GM21423 (cell line): ENCODE measurements around the gene CPNE8.

ENCODE experiments used
- ATAC-seq: cut with Tn5 transposase; IDR thresholded peaks from one replicate; pipeline ENCODE4 v1.9.1; 2021; ENCODE audit warnings: mild to moderate bottlenecking, moderate library complexity; ENCODE audit not compliant: unreplicated experiment

The CPNE8 gene

DNA sequence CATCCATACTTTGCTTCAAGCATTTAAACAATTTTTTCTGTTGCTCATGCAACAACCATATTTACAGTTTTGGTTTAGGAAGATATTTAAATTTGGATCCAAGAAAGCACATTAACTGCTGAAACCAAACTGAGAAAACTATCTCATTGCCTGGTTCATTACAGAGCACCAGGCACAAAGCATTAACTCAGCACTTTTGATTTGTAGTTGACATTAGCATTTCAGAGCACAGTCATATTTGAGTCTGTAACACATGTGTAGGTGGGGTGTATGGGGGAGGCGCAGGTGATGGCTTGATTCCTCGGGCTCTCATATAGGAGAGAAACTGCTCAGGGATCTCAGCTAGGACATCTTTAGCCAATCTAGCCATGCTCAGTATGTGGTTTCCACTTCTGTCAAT lies 251.7 kb downstream of the CPNE8 start:
- ATAC-seq, result no peak

DNA sequence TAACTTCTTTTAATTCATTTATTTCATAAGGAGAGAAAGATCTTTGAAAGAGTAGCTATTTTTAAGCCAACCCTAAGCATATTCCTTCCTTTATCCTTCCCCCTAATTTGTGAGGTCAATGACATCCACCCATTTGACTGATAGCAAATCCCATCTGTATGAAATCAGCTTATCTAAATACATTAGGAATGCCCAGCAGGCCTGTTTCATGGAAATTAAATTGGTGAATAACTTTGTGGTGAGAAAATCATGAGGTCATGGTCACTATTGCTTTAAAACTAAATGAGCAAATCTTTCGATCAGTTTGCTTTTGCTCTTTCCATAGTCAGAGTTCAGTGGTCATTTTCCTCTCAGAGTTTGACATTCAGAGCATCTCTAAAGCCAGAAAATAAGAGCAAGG lies 256.6 kb downstream of the CPNE8 start:
- ATAC-seq, result no peak

DNA sequence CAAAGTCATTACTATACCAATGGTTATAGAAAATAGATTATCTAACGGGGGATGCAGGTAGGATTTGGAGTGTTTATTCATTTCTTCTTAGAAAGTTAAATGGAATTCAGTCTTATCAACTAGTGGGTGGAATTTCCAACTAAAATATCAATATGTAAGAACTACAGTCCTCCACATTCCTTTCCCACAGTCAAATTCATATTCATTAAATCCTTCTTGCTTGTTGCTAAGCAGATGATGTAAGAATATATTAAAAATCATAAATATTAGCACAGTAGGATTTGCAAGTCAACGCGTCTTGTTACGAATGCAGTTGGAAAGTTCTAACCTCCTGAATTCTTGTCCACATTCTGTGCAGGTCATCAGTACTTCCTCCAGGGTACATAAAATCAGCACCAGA lies 259.2 kb downstream of the CPNE8 start:
- no peak for ATAC-seq

DNA sequence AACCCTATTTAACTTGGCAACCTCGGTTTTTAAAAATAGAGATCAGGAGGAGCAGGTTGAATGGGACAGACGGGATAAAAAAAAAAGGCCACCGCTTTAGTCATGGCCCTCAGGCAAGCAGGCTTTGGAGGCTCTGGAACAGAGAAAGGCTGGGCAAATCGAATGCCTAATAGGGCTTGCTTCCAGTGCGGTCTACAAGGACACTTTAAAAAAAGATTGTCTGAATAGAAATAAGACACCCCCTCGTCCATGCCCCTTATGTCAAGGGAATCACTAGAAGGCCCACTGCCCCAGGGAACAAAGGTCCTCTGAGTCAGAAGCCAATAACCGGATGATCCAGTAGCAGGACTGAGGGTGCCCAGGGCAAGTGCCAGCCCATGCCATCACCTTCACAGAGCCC lies 265.8 kb downstream of the CPNE8 start:
- no peak for ATAC-seq

DNA sequence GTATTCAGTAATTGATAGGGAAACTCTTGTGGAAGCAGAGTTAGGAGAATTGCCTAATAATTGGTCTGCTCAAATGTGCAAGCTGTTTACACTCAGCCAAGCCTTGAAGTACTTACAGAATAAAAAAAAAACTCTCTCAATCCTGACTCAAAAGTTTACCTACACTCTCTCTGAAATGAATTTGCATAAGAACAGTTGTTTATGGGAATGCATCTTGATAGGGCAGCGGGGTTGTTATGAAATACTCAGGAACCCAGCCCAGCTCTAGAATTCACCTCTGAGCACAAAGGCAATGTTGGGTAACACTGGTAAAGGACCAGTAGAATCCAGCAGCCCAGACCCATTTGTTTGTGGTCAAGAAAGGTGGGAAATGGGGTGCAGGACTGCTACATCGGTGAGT lies 267.0 kb downstream of the CPNE8 start:
- ATAC-seq, result no peak

DNA sequence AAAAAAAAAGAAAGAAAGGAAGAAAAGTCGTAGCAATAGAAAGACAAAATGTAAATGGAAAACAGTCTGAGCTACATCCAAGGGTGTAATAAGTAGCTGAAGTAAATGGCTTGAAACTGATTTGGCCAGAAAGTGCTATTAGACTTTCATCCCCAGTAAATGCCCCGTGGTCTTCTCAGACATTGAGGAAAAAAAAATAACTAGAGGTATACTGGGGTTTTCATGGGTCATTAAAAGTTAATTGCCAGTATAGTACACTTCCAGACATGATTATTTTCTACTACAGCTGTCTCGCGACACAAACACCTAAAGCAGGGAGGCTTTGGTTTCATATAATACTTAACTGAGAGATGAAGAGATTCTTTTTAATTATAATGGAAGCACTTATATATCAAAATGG lies 271.9 kb downstream of the CPNE8 start:
- ATAC-seq, result no peak

DNA sequence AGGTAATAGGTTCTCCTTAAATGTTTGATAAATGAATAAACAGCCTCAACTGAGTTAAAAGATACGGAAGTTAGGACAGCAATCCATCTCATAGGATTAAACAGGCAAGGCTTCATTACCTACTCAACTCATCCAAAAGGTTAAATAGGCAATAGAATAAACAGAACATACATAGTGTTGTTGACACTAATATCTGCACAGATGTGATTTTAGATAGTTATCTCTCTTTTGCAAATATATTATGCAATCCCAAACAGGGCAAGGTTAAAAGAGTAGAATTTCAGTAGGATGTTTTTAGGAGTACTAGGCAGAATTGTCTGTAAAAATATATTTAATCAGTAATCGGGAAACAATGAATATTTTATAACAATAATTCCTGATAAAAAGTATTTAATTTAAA lies 276.3 kb downstream of the CPNE8 start:
- ATAC-seq, result no peak

DNA sequence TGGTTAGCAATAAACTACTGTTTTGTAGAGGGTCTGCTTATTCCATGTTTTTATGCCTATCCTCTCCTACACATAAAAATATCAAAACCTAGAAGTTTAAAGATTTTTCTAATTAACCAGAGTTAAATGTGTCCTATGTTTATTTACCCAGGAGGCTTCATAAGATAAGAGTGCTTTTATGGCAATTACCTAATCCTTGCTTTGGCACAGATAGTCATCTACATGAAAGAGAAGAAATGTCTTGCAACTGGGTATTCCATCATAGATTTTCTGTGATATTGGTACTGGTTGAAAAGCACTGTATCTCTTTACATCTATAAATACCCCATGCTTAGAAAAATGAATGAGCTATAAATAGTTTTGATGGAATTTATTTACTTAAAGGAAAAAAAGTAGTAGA lies 277.1 kb downstream of the CPNE8 start:
- ATAC-seq, result no peak

DNA sequence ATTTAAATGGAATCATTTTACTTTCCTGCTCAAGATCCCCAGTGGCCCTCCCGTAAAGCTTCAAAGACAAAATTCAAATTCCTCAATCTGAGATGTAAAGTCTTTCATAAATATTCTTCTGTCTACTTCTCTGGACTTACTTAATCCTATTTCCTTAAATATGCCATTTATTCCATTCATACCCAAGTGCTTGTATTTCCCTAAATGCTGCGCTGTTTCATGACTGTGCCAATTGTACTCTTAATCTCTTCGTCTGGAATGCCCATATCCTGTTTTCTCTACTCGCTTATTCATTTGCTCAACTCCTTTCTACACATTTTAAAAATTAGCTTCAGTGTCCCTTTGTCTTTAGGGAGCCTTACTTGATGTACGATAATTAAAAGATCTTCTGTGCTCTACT lies 280.1 kb downstream of the CPNE8 start:
- no peak for ATAC-seq

DNA sequence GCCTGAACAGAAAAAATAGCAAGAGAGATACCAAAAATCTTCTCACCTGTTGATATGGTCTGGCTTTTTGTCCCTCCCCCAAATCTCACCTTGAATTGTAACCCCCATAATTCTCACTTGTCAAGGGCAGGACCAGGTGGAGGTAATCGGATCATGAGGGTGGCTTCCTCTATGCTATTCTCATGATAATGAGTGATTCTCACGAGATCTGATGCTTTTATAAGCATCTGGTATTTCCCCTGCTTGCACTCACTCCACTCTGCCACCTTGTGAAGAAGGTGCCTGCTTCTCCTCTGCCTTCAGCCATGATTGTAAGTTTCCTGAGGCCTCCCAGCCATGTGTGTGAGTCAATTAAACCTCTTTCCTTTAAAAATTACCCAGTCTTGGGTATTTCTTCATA lies 291.2 kb downstream of the CPNE8 start:
- ATAC-seq, result no peak

DNA sequence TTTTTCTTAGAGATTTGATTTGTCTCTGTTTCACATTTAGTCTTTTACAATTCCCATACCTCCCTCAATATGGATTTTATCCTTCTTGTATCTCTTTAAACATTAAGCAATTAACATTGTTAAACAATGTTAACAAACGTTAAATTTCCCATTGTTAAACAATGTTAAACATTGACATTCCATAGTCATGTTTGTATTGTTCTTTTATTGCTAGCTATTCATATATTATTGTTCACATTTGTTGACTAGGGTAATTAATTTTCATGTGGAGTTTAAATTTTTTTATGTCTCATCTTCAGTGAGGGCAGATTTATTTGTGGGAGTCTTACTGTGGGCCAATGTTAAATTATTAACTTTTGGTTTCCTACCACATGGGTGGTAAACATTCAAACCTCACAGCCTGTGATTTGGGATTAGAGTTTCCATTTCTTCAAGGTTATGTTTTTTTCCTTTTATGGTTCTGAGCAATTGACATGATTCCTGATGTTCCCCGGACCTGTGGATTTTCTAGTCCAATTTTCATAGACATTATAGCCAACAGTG lies 294.5 kb downstream of the CPNE8 start:
- no peak for ATAC-seq

DNA sequence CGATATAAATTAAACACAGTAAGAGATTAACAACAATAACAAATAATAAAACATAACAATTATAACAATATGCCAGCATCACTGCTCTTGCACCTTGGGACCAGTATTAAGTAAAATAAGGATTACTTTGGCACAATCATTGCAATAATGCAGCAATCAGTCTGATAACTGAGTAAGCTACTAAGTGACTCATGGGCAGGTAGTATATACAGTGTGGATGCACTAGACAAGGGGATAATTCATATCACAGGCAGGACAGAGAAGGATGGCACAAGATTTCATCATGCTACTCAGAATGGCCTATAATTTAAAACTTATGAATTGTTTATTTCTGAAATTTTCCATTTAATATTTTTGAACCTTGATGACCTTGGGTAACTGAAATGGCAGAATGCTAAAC lies 298.1 kb downstream of the CPNE8 start:
- ATAC-seq, result no peak
